ENCODE measurements around the gene BMF.
A peak's percentile ranks its signal among the peaks of the same experiment; 100 is the strongest.

The BMF gene

GRCh38 chr15:40102897-40103858 is 5.5 kb downstream of the BMF start:
- no peak for DNase-seq

GRCh38 chr15:40100947-40101905 is 7.5 kb downstream of the BMF start:
- DNase-seq = peak; percentile 50

- no peak for DNase-seq
These were observed 8.3 kb downstream of the BMF start for GRCh38 chr15:40100123-40100946.

GRCh38 chr15:40098489-40099261 is 10.0 kb downstream of the BMF start:
- peak; percentile 76 for DNase-seq

GRCh38 chr15:40097968-40098476 is 10.7 kb downstream of the BMF start:
- peak; percentile 61 for DNase-seq

- DNase-seq = no peak
These were observed 11.3 kb downstream of the BMF start for GRCh38 chr15:40097096-40097967.

- no peak for DNase-seq
These were observed 12.4 kb downstream of the BMF start for GRCh38 chr15:40096094-40096891.

GRCh38 chr15:40095371-40096093 is 13.1 kb downstream of the BMF start:
- no peak for DNase-seq

GRCh38 chr15:40094156-40094555 is 14.5 kb downstream of the BMF start:
- no peak for DNase-seq

GRCh38 chr15:40092979-40093869 is 15.5 kb downstream of the BMF start:
- peak; percentile 42 for DNase-seq

- DNase-seq = no peak
These were observed 16.3 kb downstream of the BMF start for GRCh38 chr15:40092256-40092978.

- DNase-seq = no peak
These were observed 16.8 kb downstream of the BMF start for GRCh38 chr15:40091861-40092255.

GRCh38 chr15:40090774-40091455 is 17.8 kb downstream of the BMF start:
- DNase-seq = no peak

- DNase-seq = no peak
These were observed 19.5 kb downstream of the BMF start for GRCh38 chr15:40088929-40089755.
